EH (cell line): ENCODE results near the gene FBRSL1.
"Not testable (repeated sequence)": the region's sequence is repeated elsewhere in the genome, so short reads cannot be mapped to it uniquely, and the experiment has no call there.

Experiments
- DNase-seq: peaks from one replicate; pipeline ENCODE4 v3.0.0-alpha.2; 2015; ENCODE audit warnings: low read depth

Gene FBRSL1

GRCh38 chr12:132471011-132471857, 18.7 kb upstream of the FBRSL1 start:
- no peak for DNase-seq

- no peak for DNase-seq
Observed at GRCh38 chr12:132471858-132472255, 18.1 kb upstream of the FBRSL1 start.

GRCh38 chr12:132472386-132472785, 17.6 kb upstream of the FBRSL1 start:
- no peak for DNase-seq

GRCh38 chr12:132474237-132474741, 15.7 kb upstream of the FBRSL1 start:
- no peak for DNase-seq

- DNase-seq: not testable (repeated sequence)
Observed at GRCh38 chr12:132474799-132475303, 15.1 kb upstream of the FBRSL1 start.

GRCh38 chr12:132475304-132476037, 14.5 kb upstream of the FBRSL1 start:
- DNase-seq: no peak

- DNase-seq: no peak
Observed at GRCh38 chr12:132476038-132476414, 13.9 kb upstream of the FBRSL1 start.

- DNase-seq: no peak
Observed at GRCh38 chr12:132476421-132476820, 13.5 kb upstream of the FBRSL1 start.

GRCh38 chr12:132477017-132477702, 12.8 kb upstream of the FBRSL1 start:
- no peak for DNase-seq

GRCh38 chr12:132477703-132478432, 12.1 kb upstream of the FBRSL1 start:
- no peak for DNase-seq

- DNase-seq: no peak
Observed at GRCh38 chr12:132478433-132478803, 11.5 kb upstream of the FBRSL1 start.

GRCh38 chr12:132478845-132479244, 11.1 kb upstream of the FBRSL1 start:
- DNase-seq: no peak

GRCh38 chr12:132479291-132479690, 10.7 kb upstream of the FBRSL1 start:
- DNase-seq: no peak

GRCh38 chr12:132479938-132480622, 9.9 kb upstream of the FBRSL1 start:
- DNase-seq: no peak

GRCh38 chr12:132480623-132481132, 9.3 kb upstream of the FBRSL1 start:
- no peak for DNase-seq

GRCh38 chr12:132481345-132481744, 8.6 kb upstream of the FBRSL1 start:
- DNase-seq: no peak

GRCh38 chr12:132481771-132482745, 7.9 kb upstream of the FBRSL1 start:
- no peak for DNase-seq

- no peak for DNase-seq
Observed at GRCh38 chr12:132482771-132483170, 7.2 kb upstream of the FBRSL1 start.

- DNase-seq: no peak
Observed at GRCh38 chr12:132483208-132483607, 6.7 kb upstream of the FBRSL1 start.

- DNase-seq: no peak
Observed at GRCh38 chr12:132483612-132484011, 6.3 kb upstream of the FBRSL1 start.
